Measurements from ENCODE around the gene FUCA1.

DNA sequence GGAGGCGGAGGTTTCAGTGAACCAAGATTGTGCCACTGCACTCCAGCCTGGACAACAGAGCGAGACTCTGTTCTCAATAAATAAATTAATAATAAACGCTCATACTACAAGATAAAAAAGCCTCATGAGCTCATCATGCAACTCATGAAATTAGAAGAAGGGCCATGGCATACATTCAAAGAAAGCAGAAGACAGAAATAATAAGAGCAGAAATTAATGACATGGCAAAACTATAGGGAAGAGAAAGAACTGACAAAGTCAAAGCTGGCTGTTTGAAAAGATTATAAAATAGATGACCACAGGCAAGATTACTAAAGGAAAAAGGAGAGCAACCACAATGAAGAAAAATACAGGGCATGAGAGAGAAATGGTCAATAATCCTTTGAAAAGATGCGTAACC is 14.7 kb upstream of the FUCA1 start:
- TF ChIP-seq, protein P1, sequence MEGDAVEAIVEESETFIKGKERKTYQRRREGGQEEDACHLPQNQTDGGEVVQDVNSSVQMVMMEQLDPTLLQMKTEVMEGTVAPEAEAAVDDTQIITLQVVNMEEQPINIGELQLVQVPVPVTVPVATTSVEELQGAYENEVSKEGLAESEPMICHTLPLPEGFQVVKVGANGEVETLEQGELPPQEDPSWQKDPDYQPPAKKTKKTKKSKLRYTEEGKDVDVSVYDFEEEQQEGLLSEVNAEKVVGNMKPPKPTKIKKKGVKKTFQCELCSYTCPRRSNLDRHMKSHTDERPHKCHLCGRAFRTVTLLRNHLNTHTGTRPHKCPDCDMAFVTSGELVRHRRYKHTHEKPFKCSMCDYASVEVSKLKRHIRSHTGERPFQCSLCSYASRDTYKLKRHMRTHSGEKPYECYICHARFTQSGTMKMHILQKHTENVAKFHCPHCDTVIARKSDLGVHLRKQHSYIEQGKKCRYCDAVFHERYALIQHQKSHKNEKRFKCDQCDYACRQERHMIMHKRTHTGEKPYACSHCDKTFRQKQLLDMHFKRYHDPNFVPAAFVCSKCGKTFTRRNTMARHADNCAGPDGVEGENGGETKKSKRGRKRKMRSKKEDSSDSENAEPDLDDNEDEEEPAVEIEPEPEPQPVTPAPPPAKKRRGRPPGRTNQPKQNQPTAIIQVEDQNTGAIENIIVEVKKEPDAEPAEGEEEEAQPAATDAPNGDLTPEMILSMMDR (IDR thresholded peaks at IDR 0.05), result no peak
- no peak for TF ChIP-seq POLR2A (IDR thresholded peaks at IDR 0.05)
